IMR-90 (cell line): ENCODE measurements around the gene RABEP2. TPM values are rescaled to one million over a fixed set of nuclear protein-coding genes. Genes with fewer than 3 reads are reported as not detected.

Experiments
- ATAC-seq: fragments of 200-7000 bp; cut with Tn5 transposase; 2 replicates; pipeline ENCODE4 v1.9.1; 2020; ENCODE audit warnings: low read depth, mild to moderate bottlenecking, moderate library complexity
- BruUV-seq: library from RNA; stranded (reverse); fragments of 400-500 nt; replicated peaks from 2 replicates; lab custom pipeline; 2021; lab: Mats Ljungman, UMichigan
- CTCF ChIA-PET: fragments of 300-600 bp; formaldehyde crosslinking; extraction: SDS; loops from one replicate; lab custom pipeline; 2021; ENCODE audit warnings: antibody characterized with exemption; lab: Yijun Ruan, JAX
- POLR2A ChIA-PET: fragments of 300-600 bp; sonication (Branson Sonifier 250); formaldehyde crosslinking; loops from one replicate; lab custom pipeline; 2022; ENCODE audit warnings: antibody characterized with exemption; ENCODE audit not compliant: unreplicated experiment; lab: Charles Lee
- DNase-seq: peaks from one replicate; pipeline ENCODE4 v3.0.0; 2013
- H2AFZ ChIP-seq: replicated peaks from 2 replicates; pipeline ENCODE3; 2013; ENCODE audit warnings: low read length, mild to moderate bottlenecking; ENCODE audit not compliant: poor library complexity
- H2AK5ac ChIP-seq: 2 replicates; pipeline ENCODE4 v1.6.1; 2013; ENCODE audit warnings: low read depth, low read length, inconsistent platforms
- H2AK9ac ChIP-seq: replicated peaks from 2 replicates; pipeline ENCODE3; 2013; ENCODE audit warnings: mild to moderate bottlenecking, low read depth, low read length, moderate library complexity; ENCODE audit not compliant: poor library complexity
- H2BK120ac ChIP-seq: 2 replicates; pipeline ENCODE4 v1.6.1; 2013; ENCODE audit warnings: low read depth, low read length, inconsistent platforms
- H2BK15ac ChIP-seq: 3 replicates; pipeline ENCODE4 v1.6.1; 2013; ENCODE audit warnings: low read depth, low read length, inconsistent platforms
- H2BK20ac ChIP-seq: 2 replicates; pipeline ENCODE4 v1.6.1; 2013; ENCODE audit warnings: low read depth, mild to moderate bottlenecking, inconsistent platforms, low read length, moderate library complexity
- H2BK5ac ChIP-seq: 2 replicates; pipeline ENCODE4 v1.6.1; 2013; ENCODE audit warnings: mild to moderate bottlenecking, low read depth, low read length, inconsistent platforms; ENCODE audit not compliant: poor library complexity, severe bottlenecking
- H3K14ac ChIP-seq: replicated peaks from 2 replicates; pipeline ENCODE4 v1.6.1; 2013; ENCODE audit warnings: low read depth, low read length, inconsistent platforms
- H3K18ac ChIP-seq: 2 replicates; pipeline ENCODE4 v1.6.1; 2013; ENCODE audit warnings: low read depth, low read length, control low read depth
- H3K23ac ChIP-seq: 2 replicates; pipeline ENCODE4 v1.6.1; 2013; ENCODE audit warnings: low read depth, low read length, inconsistent platforms
- H3K27ac ChIP-seq: 2 replicates; pipeline ENCODE4 v1.5.1; 2013; ENCODE audit warnings: mild to moderate bottlenecking, control low read depth, low read length; ENCODE audit not compliant: insufficient read depth
- H3K27me3 ChIP-seq: 2 replicates; pipeline ENCODE4 v1.6.1; 2013; ENCODE audit warnings: low read length; ENCODE audit not compliant: control insufficient read depth, insufficient read depth
- H3K36me3 ChIP-seq: 2 replicates; pipeline ENCODE4 v1.6.1; 2013; ENCODE audit warnings: low read length, mixed read lengths; ENCODE audit not compliant: control insufficient read depth, insufficient read depth
- H3K4ac ChIP-seq: 2 replicates; pipeline ENCODE4 v1.6.1; 2013; ENCODE audit warnings: low read depth, low read length, inconsistent platforms
- H3K4me1 ChIP-seq: 2 replicates; pipeline ENCODE4 v1.6.1; 2013; ENCODE audit warnings: low read length, mixed read lengths; ENCODE audit not compliant: control insufficient read depth, insufficient read depth
- H3K4me2 ChIP-seq: 2 replicates; pipeline ENCODE4 v1.6.1; 2013; ENCODE audit warnings: low read depth, mild to moderate bottlenecking, control low read depth, low read length, moderate library complexity
- H3K4me3 ChIP-seq: 2 replicates; pipeline ENCODE4 v1.5.1; 2013; ENCODE audit warnings: low read depth, mild to moderate bottlenecking, control low read depth, low read length, moderate library complexity; ENCODE audit not compliant: insufficient read depth
- H3K56ac ChIP-seq: 2 replicates; pipeline ENCODE4 v1.6.1; 2013; ENCODE audit warnings: low read length, inconsistent platforms; ENCODE audit not compliant: insufficient read depth; ENCODE audit errors: extremely low read depth
- H3K79me1 ChIP-seq, 2 experiments: 2 replicates each; pipeline ENCODE4 v1.6.1; 2013; ENCODE audit warnings: low read length in 2 of 2, inconsistent platforms in 1 of 2, low read depth in 1 of 2
- H3K9ac ChIP-seq: 2 replicates; pipeline ENCODE4 v1.6.1; 2013; ENCODE audit warnings: low read depth, low read length, control low read depth
- H3K9me1 ChIP-seq: 2 replicates; pipeline ENCODE4 v1.6.1; 2013; ENCODE audit warnings: low read length, inconsistent platforms; ENCODE audit not compliant: insufficient read depth
- H3K9me3 ChIP-seq: 2 replicates; pipeline ENCODE4 v1.6.1; 2013; ENCODE audit warnings: low read length; ENCODE audit not compliant: control insufficient read depth, insufficient read depth
- H4K20me1 ChIP-seq: 2 replicates; pipeline ENCODE4 v1.6.1; 2013; ENCODE audit warnings: low read length, inconsistent platforms; ENCODE audit not compliant: insufficient read depth
- H4K5ac ChIP-seq: 2 replicates; pipeline ENCODE4 v1.6.1; 2013; ENCODE audit warnings: mild to moderate bottlenecking, low read depth, low read length, control low read depth
- H4K8ac ChIP-seq, 2 experiments: 2 replicates each; pipeline ENCODE4 v1.6.1; 2013; ENCODE audit warnings: low read depth in 2 of 2, low read length in 2 of 2, control low read depth in 1 of 2, inconsistent platforms in 1 of 2
- H4K91ac ChIP-seq: 2 replicates; pipeline ENCODE4 v1.6.1; 2013; ENCODE audit warnings: low read depth, low read length, inconsistent platforms; ENCODE audit not compliant: insufficient read depth
- NFE2L2 ChIP-seq: fragments of 150-350 bp; IDR thresholded peaks from 2 replicates; pipeline ENCODE4 v1.6.1; 2016; ENCODE audit warnings: low read depth, mild to moderate bottlenecking, low read length
- RCOR1 ChIP-seq: IDR thresholded peaks from 2 replicates; pipeline ENCODE4 v1.6.1; 2012; ENCODE audit warnings: mild to moderate bottlenecking, low read length, improper control_type of control experiment; ENCODE audit not compliant: insufficient replicate concordance
- USF2 ChIP-seq: fragments of 150-350 bp; IDR thresholded peaks from 2 replicates; pipeline ENCODE4 v1.6.1; 2017; ENCODE audit warnings: mild to moderate bottlenecking, antibody characterized with exemption, low read length, low read depth
- WGBS, 2 experiments: methylation state at CpG; one replicate each; pipeline versions ENCODE4 v1.1.5 to v1.1.7; 2013; ENCODE audit warnings: missing lambda C conversion rate in 2 of 2; ENCODE audit not compliant: insufficient read length in 1 of 2; ENCODE audit errors: extremely low coverage in 2 of 2; 5-methylcytosine and 5-hydroxymethylcytosine counted together
- dilution Hi-C: fragments of 300-500 bp; cut with HindIII; formaldehyde crosslinking; loops from one replicate; pipeline ENCODE4 v1.14.3; 2018; ENCODE audit warnings: low sequenced_read_pairs; ENCODE audit not compliant: unreplicated experiment
- in situ Hi-C: fragments of 300-500 bp; cut with MboI; formaldehyde crosslinking; loops from 3 replicates; pipeline ENCODE4 v1.14.3; 2019; ENCODE audit warnings: low sequenced_read_pairs, inconsistent platforms, mixed read lengths
- intact Hi-C: fragments of 100-400 bp; cut with micrococcal nuclease; formaldehyde crosslinking; loops from 2 replicates; pipeline ENCODE4 v1.10.0; 2022
- polyA plus RNA-seq, 3 experiments: library from polyadenylated mRNA; depleted of rRNA; stranded (reverse); fragments of >200 nt; gene quantifications; 2 replicates each; pipeline ENCODE4 v1.2.3, GENCODE V29; 2012; ENCODE audit warnings: low replicate concordance in 1 of 3
- total RNA-seq: library from RNA; depleted of rRNA; stranded (reverse); fragments of >200 nt; gene quantifications from 2 replicates; pipeline ENCODE4 v1.2.3, GENCODE V29; 2012

RABEP2 gene
- total and polyA plus RNA-seq, 2 of the 4 experiments (the other 2 are of a cell fraction) = 12.2 to 20.0 TPM

GRCh38 chr16:28865722-28866453 is 59.1 kb downstream of the RABEP2 start:
- Histone ChIP-seq H3K14ac (no peak overlapping the region), H3K9me3 (no peaks in the 10 kb centered on the region), H3K9ac (no peak overlapping the region), H2BK120ac (no peak overlapping the region), H4K8ac (no peak overlapping the region), H3K4me3 (no peak overlapping the region), H2AFZ (no peak overlapping the region), H3K9me1 (peaks cover 8% of the 10 kb centered on the region; the same call in 1 of the 2 replicates), H3K4me1 (peaks cover 5% of the 10 kb centered on the region; the same call in 1 of the 2 replicates), H2BK15ac (no peak overlapping the region), H2AK9ac (no peak overlapping the region), H3K4me2 (no peak overlapping the region), H3K79me1 (peaks cover 22 to 58% of the 10 kb centered on the region in 2 experiments), H3K23ac (no peak overlapping the region), H3K56ac (no peak overlapping the region), H3K27me3 (no peaks in the 10 kb centered on the region), H2BK5ac (no peak overlapping the region), H3K4ac (no peak overlapping the region), H4K20me1 (peaks cover 12% of the 10 kb centered on the region), H4K91ac (no peak overlapping the region), H3K36me3 (peaks cover 30% of the 10 kb centered on the region), H3K27ac (no peak overlapping the region), H3K18ac (no peak overlapping the region), H4K5ac (no peak overlapping the region), H2AK5ac (no peak overlapping the region; the same call in 1 of the 2 replicates), H2BK20ac (no peak overlapping the region)
- 66% methylated on average over 15 of the region's 32 CpGs; no CpG with 5 or more reads in 1 of the 2 experiments for WGBS, 2 experiments
- ChIA-PET POLR2A (no interaction called here), CTCF (no interaction called here)
- no peak for ATAC-seq
- no TSS peak for BruUV-seq
- intact Hi-C loops = no loop called here
- DNase-seq = no peak
- TF ChIP-seq USF2 = no peak
- no peak for TF ChIP-seq RCOR1
- no peak for TF ChIP-seq NFE2L2
- dilution Hi-C loops = no loop called here
- in situ Hi-C loops = no loop called here
